HG03469 (cell line): ENCODE measurements around the gene PHOX2A.

ENCODE experiments used
- ATAC-seq: cut with Tn5 transposase; IDR thresholded peaks from one replicate; pipeline ENCODE4 v1.9.1; 2021; ENCODE audit warnings: mild to moderate bottlenecking, moderate library complexity, moderate number of reproducible peaks; ENCODE audit not compliant: unreplicated experiment

Gene PHOX2A

GRCh38 chr11:72189455-72190250, 54.3 kb downstream of the PHOX2A start:
- ATAC-seq: no peak
